ENCODE measurements around the gene PTX4. TPM values are rescaled to one million over a fixed set of nuclear protein-coding genes. Genes with fewer than 3 reads are reported as not detected.
A peak's percentile ranks its signal among the peaks of the same experiment; 100 is the strongest.

PTX4 gene
- under 1 TPM in 2 of 4 donors, not detected in 2; 0.04 to 0.07 TPM for polyA plus RNA-seq
- long read RNA-seq, donor 1, result 0 reads
- long read RNA-seq, donor 2, result 0 reads
- long read RNA-seq, donor 3, result 0 reads
- long read RNA-seq, donor 4, result 0 reads
- long read RNA-seq, donor 5, result 0 reads
- long read RNA-seq, donor 6, result 0 reads
- long read RNA-seq, donor 7, result 0 reads
- long read RNA-seq, donor 8, result 0 reads
- long read RNA-seq, donor 9, result 0 reads
- long read RNA-seq, donor 10, result 0 reads

DNA sequence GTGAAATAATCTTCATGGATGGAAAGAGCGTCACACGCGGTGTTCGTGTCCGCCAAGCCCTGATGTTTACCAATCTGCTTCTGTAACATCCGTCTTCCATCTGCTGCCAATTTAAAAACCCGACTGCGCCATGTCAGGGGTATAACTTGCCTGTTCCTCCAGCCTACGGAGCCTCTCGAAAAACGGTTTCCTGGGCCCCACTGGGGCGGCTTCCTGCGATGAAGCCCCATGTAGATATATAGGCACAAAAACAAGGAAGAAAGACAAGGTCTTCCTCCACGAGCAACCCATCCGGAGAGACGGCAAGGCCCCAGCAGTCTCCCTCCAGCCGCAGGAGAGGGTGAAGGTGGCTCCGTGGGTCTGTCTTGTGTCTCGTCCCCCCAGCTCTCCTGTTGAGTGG lies at the start of gene PTX4:
Gene PTX4, minus strand, starts transcription at position 326 of the 400 bp plus-strand sequence. Its CDS starts 35 bp downstream, at position 291.
- Histone ChIP-seq H3K27me3 (ENCODE audit: control insufficient read depth in 3 of 3, insufficient read depth in 3 of 3, low read length in 3 of 3) (peaks cover 0 to 2% (median 0%) of the 10 kb centered on the region in 3 donors), H3K4me3 (ENCODE audit: low read depth in 1 of 3, low read length in 3 of 3) (no peak within 1 kb of the TSS), H3K9me3 (ENCODE audit: control insufficient read depth in 2 of 2, insufficient read depth in 1 of 2, low read depth in 1 of 2, low read length in 1 of 2) (no peaks in the 10 kb centered on the region), H3K36me3 (ENCODE audit: control insufficient read depth in 3 of 3, insufficient read depth in 2 of 3, low read depth in 1 of 3, low read length in 3 of 3) (no peaks in the 10 kb centered on the region), H3K27ac (ENCODE audit: low read depth in 1 of 3, low read length in 2 of 3) (no peak within 1 kb of the TSS), H3K4me1 (ENCODE audit: control insufficient read depth in 3 of 3, insufficient read depth in 2 of 3, low read depth in 1 of 3, low read length in 2 of 3) (peaks cover 0 to 10% (median 0%) of the 10 kb centered on the region in 3 donors)
- 80 to 91% (median 86%) methylated on average over 19 of the region's 19 CpGs for WGBS, 3 donors
- no peak for FAIRE-seq
- no peak for DNase-seq

- FAIRE-seq, result no peak
- H3K4me3 ChIP-seq (ENCODE audit: low read depth in 1 of 3, low read length in 3 of 3), result no peak overlapping the region
Observed at GRCh38 chr16:1537763-1538289, 49.1 kb upstream of the PTX4 start.

GRCh38 chr16:1537138-1537577 lies 48.4 kb upstream of the PTX4 start:
- Histone ChIP-seq H3K27me3 (ENCODE audit: control insufficient read depth in 3 of 3, insufficient read depth in 3 of 3, low read length in 3 of 3) (no peaks in the 10 kb centered on the region), H3K4me1 (ENCODE audit: control insufficient read depth in 3 of 3, insufficient read depth in 2 of 3, low read depth in 1 of 3, low read length in 2 of 3) (peaks cover 0 to 8% (median 0%) of the 10 kb centered on the region in 3 donors), H3K4me3 (ENCODE audit: low read depth in 1 of 3, low read length in 3 of 3) (no peak overlapping the region), H3K27ac (ENCODE audit: low read depth in 1 of 3, low read length in 2 of 3) (peak overlapping the region in 1 of 3 donors; percentile 15), H3K36me3 (ENCODE audit: control insufficient read depth in 3 of 3, insufficient read depth in 2 of 3, low read depth in 1 of 3, low read length in 3 of 3) (peaks cover 0 to 76% (median 0%) of the 10 kb centered on the region in 3 donors), H3K9me3 (ENCODE audit: control insufficient read depth in 2 of 2, insufficient read depth in 1 of 2, low read depth in 1 of 2, low read length in 1 of 2) (no peaks in the 10 kb centered on the region)
- DNase-seq (no peak), FAIRE-seq (no peak)
- 82 to 89% (median 85%) methylated on average over 27 of the region's 27 CpGs for WGBS, 3 donors

More at GRCh38 chr16:1537763-1538289, 49.1 kb upstream of the PTX4 start:
- Histone ChIP-seq H3K27ac (ENCODE audit: low read depth in 1 of 3, low read length in 2 of 3) (no peak overlapping the region), H3K4me1 (ENCODE audit: control insufficient read depth in 3 of 3, insufficient read depth in 2 of 3, low read depth in 1 of 3, low read length in 2 of 3) (peaks cover 0 to 4% (median 0%) of the 10 kb centered on the region in 3 donors), H3K27me3 (ENCODE audit: control insufficient read depth in 3 of 3, insufficient read depth in 3 of 3, low read length in 3 of 3) (no peaks in the 10 kb centered on the region), H3K9me3 (ENCODE audit: control insufficient read depth in 2 of 2, insufficient read depth in 1 of 2, low read depth in 1 of 2, low read length in 1 of 2) (no peaks in the 10 kb centered on the region), H3K36me3 (ENCODE audit: control insufficient read depth in 3 of 3, insufficient read depth in 2 of 3, low read depth in 1 of 3, low read length in 3 of 3) (peaks cover 0 to 81% (median 0%) of the 10 kb centered on the region in 3 donors)
- 79 to 83% (median 81%) methylated on average over 25 to 26 of the region's 26 CpGs for WGBS, 3 donors
- DNase-seq, result no peak

- Histone ChIP-seq H3K9me3 (ENCODE audit: control insufficient read depth in 2 of 2, insufficient read depth in 1 of 2, low read depth in 1 of 2, low read length in 1 of 2) (no peaks in the 10 kb centered on the region), H3K36me3 (ENCODE audit: control insufficient read depth in 3 of 3, insufficient read depth in 2 of 3, low read depth in 1 of 3, low read length in 3 of 3) (peaks cover 0 to 70% (median 0%) of the 10 kb centered on the region in 3 donors), H3K27ac (ENCODE audit: low read depth in 1 of 3, low read length in 2 of 3) (peak overlapping the region in 1 of 3 donors; percentile 15), H3K4me3 (ENCODE audit: low read depth in 1 of 3, low read length in 3 of 3) (no peak overlapping the region), H3K4me1 (ENCODE audit: control insufficient read depth in 3 of 3, insufficient read depth in 2 of 3, low read depth in 1 of 3, low read length in 2 of 3) (peaks cover 0 to 8% (median 0%) of the 10 kb centered on the region in 3 donors), H3K27me3 (ENCODE audit: control insufficient read depth in 3 of 3, insufficient read depth in 3 of 3, low read length in 3 of 3) (no peaks in the 10 kb centered on the region)
- 79 to 85% (median 80%) methylated on average over 13 of the region's 13 CpGs for WGBS, 3 donors
- FAIRE-seq (no peak), DNase-seq (no peak)
Observed at GRCh38 chr16:1536601-1537000, 47.9 kb upstream of the PTX4 start.

GRCh38 chr16:1535391-1536291 lies 46.9 kb upstream of the PTX4 start:
- Histone ChIP-seq H3K27ac (ENCODE audit: low read depth in 1 of 3, low read length in 2 of 3) (peak overlapping the region; percentile 33 to 88 (median 80)), H3K36me3 (ENCODE audit: control insufficient read depth in 3 of 3, insufficient read depth in 2 of 3, low read depth in 1 of 3, low read length in 3 of 3) (peaks cover 0 to 63% (median 0%) of the 10 kb centered on the region in 3 donors), H3K9me3 (ENCODE audit: control insufficient read depth in 2 of 2, insufficient read depth in 1 of 2, low read depth in 1 of 2, low read length in 1 of 2) (no peaks in the 10 kb centered on the region), H3K4me3 (ENCODE audit: low read depth in 1 of 3, low read length in 3 of 3) (peak overlapping the region in 2 of 3 donors; percentile 50 to 59), H3K27me3 (ENCODE audit: control insufficient read depth in 3 of 3, insufficient read depth in 3 of 3, low read length in 3 of 3) (no peaks in the 10 kb centered on the region), H3K4me1 (ENCODE audit: control insufficient read depth in 3 of 3, insufficient read depth in 2 of 3, low read depth in 1 of 3, low read length in 2 of 3) (peaks cover 0 to 8% (median 0%) of the 10 kb centered on the region in 3 donors)
- DNase-seq, result no peak
- no peak for FAIRE-seq
- WGBS, 3 donors, result 61 to 79% (median 74%) methylated on average over 36 to 39 of the region's 39 CpGs

- peaks cover 0 to 8% (median 0%) of the 10 kb centered on the region in 3 donors for H3K4me1 ChIP-seq (ENCODE audit: control insufficient read depth in 3 of 3, insufficient read depth in 2 of 3, low read depth in 1 of 3, low read length in 2 of 3)
- H3K9me3 ChIP-seq (ENCODE audit: control insufficient read depth in 2 of 2, insufficient read depth in 1 of 2, low read depth in 1 of 2, low read length in 1 of 2), result no peaks in the 10 kb centered on the region
- peak overlapping the region; percentile 50 to 59 (median 54) for H3K4me3 ChIP-seq (ENCODE audit: low read depth in 1 of 3, low read length in 3 of 3)
- H3K27me3 ChIP-seq (ENCODE audit: control insufficient read depth in 3 of 3, insufficient read depth in 3 of 3, low read length in 3 of 3), result no peaks in the 10 kb centered on the region
- H3K27ac ChIP-seq (ENCODE audit: low read depth in 1 of 3, low read length in 2 of 3), result peak overlapping the region; percentile 66 to 88 (median 80)
- peaks cover 0 to 54% (median 0%) of the 10 kb centered on the region in 3 donors for H3K36me3 ChIP-seq (ENCODE audit: control insufficient read depth in 3 of 3, insufficient read depth in 2 of 3, low read depth in 1 of 3, low read length in 3 of 3)
- DNase-seq (no peak), FAIRE-seq (no peak)
- WGBS, 3 donors, result 48 to 81% (median 63%) methylated on average over 56 to 57 of the region's 57 CpGs
Observed at GRCh38 chr16:1534021-1535020, 45.6 kb upstream of the PTX4 start.

DNA sequence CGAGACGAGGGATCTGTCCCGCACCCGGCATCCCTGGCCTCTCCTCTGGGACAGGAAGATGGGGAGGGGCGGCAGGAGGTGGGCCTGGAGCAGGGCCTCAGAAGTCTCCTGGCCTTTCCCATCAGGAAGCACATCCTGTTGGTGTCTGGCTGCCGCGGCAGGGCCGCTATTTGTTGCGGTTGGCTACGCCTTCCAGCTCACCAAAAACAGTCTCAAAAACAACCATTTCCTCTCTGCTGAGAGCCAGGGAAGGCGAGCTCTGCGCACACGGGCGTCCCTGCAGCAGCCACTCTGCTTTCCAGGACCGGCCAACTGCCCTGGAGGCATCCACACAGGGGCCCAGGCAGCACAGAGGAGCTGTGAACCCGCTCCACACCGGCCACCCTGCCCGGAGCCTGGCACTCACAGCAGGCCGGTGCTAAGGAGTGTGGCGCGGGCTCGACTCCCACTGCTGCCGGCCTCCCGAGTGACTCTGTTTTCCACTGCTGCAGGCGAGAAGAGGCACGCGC lies 44.8 kb upstream of the PTX4 start, which contains the start of gene TMEM204:
Gene TMEM204, plus strand, starts transcription at position 224 of the 509 bp plus-strand sequence. CDS start 610 bp downstream, outside the sequence.
- no peak for FAIRE-seq
- 38 to 86% (median 59%) methylated on average over 18 to 27 of the region's 27 CpGs for WGBS, 3 donors

More for the DNA sequence above, 44.8 kb upstream of the PTX4 start, which contains the start of gene TMEM204:
- Histone ChIP-seq H3K4me1 (ENCODE audit: control insufficient read depth in 3 of 3, insufficient read depth in 2 of 3, low read depth in 1 of 3, low read length in 2 of 3) (peaks cover 0 to 8% (median 0%) of the 10 kb centered on the region in 3 donors), H3K9me3 (ENCODE audit: control insufficient read depth in 2 of 2, insufficient read depth in 1 of 2, low read depth in 1 of 2, low read length in 1 of 2) (no peaks in the 10 kb centered on the region), H3K27ac (ENCODE audit: low read depth in 1 of 3, low read length in 2 of 3) (peak within 1 kb of the TSS; percentile 66 to 88 (median 80)), H3K4me3 (ENCODE audit: low read depth in 1 of 3, low read length in 3 of 3) (peak within 1 kb of the TSS; percentile 50 to 59 (median 54)), H3K27me3 (ENCODE audit: control insufficient read depth in 3 of 3, insufficient read depth in 3 of 3, low read length in 3 of 3) (no peaks in the 10 kb centered on the region), H3K36me3 (ENCODE audit: control insufficient read depth in 3 of 3, insufficient read depth in 2 of 3, low read depth in 1 of 3, low read length in 3 of 3) (peaks cover 0 to 46% (median 0%) of the 10 kb centered on the region in 3 donors)
- peak; percentile 28 to 42 for DNase-seq

Data from small intestine (tissue), 16 donors.